Spleen (tissue), 7 donors: Measurements from ENCODE around the gene ACSM2B.
"Not testable (repeated sequence)": the region's sequence is repeated elsewhere in the genome, so short reads cannot be mapped to it uniquely, and the experiment has no call there.

Experiments
- POLR2A ChIP-seq, 3 donors: fragments of 450-650 bp; IDR thresholded peaks; one replicate each; pipeline ENCODE4 v1.5.1; 2017; ENCODE audit warnings: antibody characterized with exemption in 3 of 3, mild to moderate bottlenecking in 1 of 3
- TF ChIP-seq, protein P1 (sequence below), 11 experiments: fragments of 200-600 bp in 7 of 11; fragments of 450-650 bp in 4 of 11; sonication (generic) in 4 of 11; IDR thresholded peaks in 8 of 11; conservative IDR thresholded peaks in 3 of 11; 1 replicate in 7 of 11; 2 replicates in 4 of 11; pipeline versions ENCODE4 v1.4.0 to v1.8.0; 2016 to 2021; ENCODE audit warnings: antibody characterized with exemption in 11 of 11, inconsistent platforms in 4 of 11, mild to moderate bottlenecking in 1 of 11
- donor health status: DM: no; HTN: no; CAD: no; lungs with moderate emphysema.
- donor health status: DM: no; HTN: no; CAD: no.
- donor health status: DM: no; HTN: no; CAD: no.

DNA sequence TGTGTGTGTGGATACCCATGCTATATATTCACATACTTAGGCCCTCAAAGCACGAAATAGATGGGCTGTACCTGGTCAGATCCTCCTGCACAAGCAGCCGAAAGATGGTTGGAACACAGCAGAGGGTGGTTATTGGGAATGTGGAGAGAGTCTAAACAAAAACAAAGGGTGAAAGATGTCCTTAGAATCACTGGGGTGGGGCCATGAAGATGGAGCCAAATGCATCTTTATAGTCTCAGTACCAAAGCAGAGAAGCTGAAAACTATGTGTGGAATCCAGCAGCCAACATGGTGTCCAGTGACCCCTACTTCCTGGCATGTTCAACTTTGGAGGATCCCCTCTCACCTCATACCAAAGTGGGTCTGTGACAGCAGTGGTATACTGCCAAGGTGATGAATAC lies 19.5 kb upstream of the ACSM2B start:
- TF ChIP-seq, protein P1, sequence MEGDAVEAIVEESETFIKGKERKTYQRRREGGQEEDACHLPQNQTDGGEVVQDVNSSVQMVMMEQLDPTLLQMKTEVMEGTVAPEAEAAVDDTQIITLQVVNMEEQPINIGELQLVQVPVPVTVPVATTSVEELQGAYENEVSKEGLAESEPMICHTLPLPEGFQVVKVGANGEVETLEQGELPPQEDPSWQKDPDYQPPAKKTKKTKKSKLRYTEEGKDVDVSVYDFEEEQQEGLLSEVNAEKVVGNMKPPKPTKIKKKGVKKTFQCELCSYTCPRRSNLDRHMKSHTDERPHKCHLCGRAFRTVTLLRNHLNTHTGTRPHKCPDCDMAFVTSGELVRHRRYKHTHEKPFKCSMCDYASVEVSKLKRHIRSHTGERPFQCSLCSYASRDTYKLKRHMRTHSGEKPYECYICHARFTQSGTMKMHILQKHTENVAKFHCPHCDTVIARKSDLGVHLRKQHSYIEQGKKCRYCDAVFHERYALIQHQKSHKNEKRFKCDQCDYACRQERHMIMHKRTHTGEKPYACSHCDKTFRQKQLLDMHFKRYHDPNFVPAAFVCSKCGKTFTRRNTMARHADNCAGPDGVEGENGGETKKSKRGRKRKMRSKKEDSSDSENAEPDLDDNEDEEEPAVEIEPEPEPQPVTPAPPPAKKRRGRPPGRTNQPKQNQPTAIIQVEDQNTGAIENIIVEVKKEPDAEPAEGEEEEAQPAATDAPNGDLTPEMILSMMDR (IDR thresholded peaks at IDR 0.05 in 8 of 11, conservative IDR thresholded peaks at IDR 0.05 in 3 of 11): not testable (repeated sequence)
- TF ChIP-seq POLR2A (IDR thresholded peaks at IDR 0.05): not testable (repeated sequence)
